Ecto neural progenitor cell (in vitro differentiated cells): ENCODE results near the gene HTR5A.

ENCODE experiments used
- DNase-seq: peaks from one replicate; pipeline ENCODE4 v3.0.0-alpha.2; 2018; ENCODE audit warnings: low spot score

Gene HTR5A

DNA sequence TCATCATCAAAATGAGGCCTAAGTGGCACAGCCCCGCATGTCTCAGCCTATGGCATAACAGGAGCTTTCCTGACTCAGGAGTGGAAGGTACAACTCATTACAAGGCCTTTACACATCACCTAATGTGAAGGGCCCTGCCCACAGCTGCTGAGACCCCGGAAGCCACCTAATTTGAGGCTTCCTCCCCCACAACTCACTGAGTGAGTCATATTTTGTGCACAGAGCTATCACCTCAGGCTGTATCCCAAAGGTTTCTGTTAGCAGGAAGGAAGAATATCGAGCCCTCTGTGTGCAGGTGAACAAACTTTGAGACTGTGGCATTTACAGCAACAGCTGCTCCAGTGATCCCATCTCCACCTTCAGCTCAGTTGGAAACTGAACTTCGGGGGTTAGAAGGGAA lies 20.6 kb downstream of the HTR5A start:
- no peak for DNase-seq

GRCh38 chr7:155093596-155093995 lies 23.5 kb downstream of the HTR5A start:
- no peak for DNase-seq

GRCh38 chr7:155094636-155095135 lies 24.6 kb downstream of the HTR5A start:
- no peak for DNase-seq

DNA sequence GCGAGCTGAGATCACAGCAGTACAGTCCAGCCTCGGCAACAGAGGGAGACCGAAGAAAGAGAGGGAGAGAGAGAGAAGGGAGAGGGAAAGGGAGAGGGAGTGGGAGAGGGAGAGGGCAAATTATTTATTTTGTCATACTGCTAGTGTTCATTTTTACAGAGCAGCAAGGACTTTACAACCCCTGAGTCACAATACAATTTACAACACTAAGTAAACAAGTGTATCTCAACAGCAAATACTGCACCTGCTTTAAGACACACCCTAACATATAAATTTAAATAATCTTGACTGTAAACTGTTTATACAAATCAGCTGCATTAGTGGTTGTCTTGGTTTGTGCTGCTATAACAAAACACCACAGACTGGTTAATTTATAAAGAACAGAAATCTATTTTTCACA lies 27.2 kb downstream of the HTR5A start:
- DNase-seq: no peak

DNA sequence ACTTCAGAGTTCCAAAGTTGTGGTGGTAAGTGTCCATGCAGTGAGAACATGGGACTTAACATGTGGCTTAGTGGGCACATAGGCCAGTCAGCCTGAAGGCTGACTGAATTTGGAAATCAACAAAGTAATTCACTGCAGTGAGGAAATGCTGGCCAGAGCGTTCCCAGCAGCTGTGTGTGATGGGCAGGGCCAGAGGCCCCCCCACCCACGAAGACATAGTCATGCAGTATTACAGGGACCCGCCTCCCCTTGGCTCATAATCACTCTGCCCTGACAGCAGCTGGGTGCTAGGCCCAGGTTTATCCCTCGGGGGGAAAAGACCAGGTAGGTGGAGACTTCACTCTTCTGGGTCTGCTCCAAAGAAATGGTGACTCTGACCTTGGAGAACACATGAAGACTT lies 33.7 kb downstream of the HTR5A start:
- DNase-seq: no peak

- no peak for DNase-seq
Measured at GRCh38 chr7:155104913-155105312, 34.8 kb downstream of the HTR5A start.

GRCh38 chr7:155106356-155106755 lies 36.2 kb downstream of the HTR5A start:
- no peak for DNase-seq

DNA sequence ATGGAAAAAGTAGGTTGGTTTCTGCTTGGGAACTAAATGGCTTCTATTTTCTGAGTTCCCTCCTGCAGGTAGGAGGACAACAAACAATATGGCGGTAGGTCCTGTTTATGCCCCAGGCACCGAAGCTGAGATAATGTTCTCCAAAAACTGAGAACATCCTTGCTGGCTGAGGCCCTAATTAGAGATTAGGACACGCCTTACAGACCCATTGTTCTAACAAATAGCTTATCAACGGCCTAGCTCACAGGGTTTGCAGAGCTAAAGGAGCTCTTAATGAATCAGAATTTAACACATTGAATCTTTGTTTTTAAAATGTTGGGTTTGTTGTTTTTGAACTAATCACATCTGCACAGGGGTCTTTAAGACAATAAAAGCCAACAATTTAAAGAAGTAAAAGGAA lies 37.0 kb downstream of the HTR5A start:
- DNase-seq: no peak

- DNase-seq: peak; percentile 58
Measured at GRCh38 chr7:155108144-155108901, 38.2 kb downstream of the HTR5A start.

- no peak for DNase-seq
Measured at GRCh38 chr7:155109121-155109520, 39.0 kb downstream of the HTR5A start.

- no peak for DNase-seq
Measured at GRCh38 chr7:155115288-155115687, 45.2 kb downstream of the HTR5A start.

GRCh38 chr7:155119801-155120382 lies 49.8 kb downstream of the HTR5A start:
- no peak for DNase-seq

- DNase-seq: no peak
Measured at GRCh38 chr7:155120460-155120859, 50.3 kb downstream of the HTR5A start.

GRCh38 chr7:155122831-155123230 lies 52.7 kb downstream of the HTR5A start:
- DNase-seq: peak; percentile 34

GRCh38 chr7:155123413-155123812 lies 53.3 kb downstream of the HTR5A start:
- DNase-seq: no peak

DNA sequence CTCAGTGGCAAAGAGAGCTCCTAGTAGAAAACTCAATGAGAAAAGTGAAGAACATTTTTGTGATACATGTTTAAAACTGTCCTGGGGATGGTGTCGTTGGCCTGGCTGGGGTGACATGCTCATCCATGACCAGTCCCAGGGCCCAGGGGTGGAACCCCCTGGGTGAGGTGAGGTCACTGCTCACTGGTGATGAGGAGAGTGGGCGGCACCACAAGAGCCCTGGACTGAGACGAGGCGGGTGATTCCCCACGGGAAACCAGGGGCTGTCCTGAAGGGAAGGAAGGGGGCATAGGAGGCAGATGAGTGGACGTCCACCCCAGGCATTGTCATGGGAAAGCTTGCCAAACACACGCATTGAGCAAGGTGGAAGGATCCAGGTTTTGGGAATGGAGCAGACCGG lies 54.6 kb downstream of the HTR5A start:
- DNase-seq: no peak

DNA sequence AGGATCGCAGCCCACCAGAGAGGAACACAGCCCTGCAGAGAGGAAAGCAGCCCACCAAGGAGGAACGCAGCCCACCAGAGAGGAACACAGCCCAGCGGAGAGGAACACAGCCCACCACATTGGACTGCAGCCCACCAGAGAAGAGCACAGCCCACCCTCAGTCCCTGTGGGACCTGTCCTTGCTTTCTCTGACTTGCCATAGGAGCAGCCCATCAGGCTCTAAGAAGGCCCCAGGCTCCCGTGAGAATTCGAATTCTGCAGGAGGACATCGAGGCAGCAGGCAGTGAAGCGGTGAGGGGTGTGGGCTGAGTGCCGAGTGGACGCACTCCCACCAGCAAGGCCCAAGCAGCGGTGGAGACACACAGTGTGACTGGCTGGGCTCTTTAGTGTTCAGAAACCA lies 59.1 kb downstream of the HTR5A start:
- DNase-seq: no peak

DNA sequence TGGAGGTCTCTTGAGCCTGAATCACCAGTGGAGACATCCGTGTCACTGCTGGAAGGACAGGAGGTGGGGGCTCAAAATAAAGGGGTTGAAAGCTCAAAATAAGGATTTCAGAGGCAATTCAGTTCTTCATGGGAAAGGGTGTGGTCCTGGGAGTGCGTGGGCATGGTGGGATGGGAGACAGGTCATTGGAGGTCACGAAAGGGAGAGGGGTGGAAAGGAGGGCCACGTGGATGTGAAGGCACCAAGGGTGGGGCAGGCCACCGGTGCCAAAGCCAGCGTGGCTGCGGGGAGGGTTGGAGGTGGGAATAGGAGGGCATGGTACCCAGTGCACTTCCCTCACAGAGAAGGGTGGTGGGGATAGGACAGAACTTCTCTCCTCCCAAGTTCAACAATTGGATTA lies 59.7 kb downstream of the HTR5A start:
- DNase-seq: no peak

DNA sequence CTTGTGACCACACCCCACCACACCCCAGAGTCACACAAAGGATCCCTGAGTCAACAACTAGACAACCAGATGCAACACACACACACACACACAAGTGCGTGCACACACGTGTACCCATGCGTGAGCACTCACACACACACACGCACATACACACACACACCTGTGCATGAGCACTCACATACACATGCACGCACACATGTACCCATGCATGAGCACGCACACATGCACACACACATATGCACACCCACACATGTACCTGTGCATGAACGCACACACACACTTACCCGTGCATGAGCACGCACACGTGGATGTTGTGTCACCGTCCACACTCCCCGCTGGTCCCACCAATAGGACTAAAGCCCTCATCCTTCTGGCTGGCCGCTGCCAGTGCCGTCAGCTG lies 60.4 kb downstream of the HTR5A start:
- no peak for DNase-seq

DNA sequence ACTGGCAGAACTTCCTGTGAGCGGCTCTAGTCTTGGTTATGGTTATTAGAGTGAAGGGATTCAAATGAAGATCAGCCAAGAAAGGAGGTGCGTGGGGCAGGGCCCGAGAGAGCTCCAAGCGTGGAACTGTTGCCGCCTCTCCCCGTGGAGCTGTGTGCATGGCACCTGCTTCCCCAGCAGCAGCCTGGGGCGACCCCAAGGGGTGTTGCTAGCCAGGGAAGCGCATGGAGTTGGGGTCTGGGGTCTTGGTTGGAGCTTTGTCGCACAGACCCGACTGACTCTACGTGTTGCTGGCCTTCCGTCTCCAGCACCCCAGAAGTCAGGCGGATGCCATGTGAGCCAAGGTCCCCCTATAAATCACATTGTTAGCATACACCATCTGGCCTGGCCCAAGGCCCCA lies 61.0 kb downstream of the HTR5A start:
- DNase-seq: no peak

DNA sequence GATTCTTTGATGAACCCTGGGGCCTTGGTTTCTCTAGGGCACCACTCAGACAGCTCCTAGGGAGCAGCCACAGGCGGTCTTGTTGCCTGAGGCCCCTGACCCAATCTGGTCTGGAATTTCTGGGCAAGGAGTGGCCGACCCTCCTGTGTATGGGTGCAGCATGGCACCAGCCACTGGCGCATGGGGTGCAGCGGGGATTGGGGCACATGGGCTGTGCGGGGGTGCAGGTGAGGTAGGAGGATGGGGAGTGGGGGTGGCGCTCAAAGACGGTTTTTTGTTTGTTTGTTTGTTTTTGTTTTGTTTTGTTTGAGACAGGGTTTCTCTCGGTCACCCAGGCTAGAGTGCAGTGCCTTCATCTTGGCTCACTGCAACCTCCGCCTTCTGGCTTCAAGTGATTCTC lies 62.3 kb downstream of the HTR5A start:
- no peak for DNase-seq

DNA sequence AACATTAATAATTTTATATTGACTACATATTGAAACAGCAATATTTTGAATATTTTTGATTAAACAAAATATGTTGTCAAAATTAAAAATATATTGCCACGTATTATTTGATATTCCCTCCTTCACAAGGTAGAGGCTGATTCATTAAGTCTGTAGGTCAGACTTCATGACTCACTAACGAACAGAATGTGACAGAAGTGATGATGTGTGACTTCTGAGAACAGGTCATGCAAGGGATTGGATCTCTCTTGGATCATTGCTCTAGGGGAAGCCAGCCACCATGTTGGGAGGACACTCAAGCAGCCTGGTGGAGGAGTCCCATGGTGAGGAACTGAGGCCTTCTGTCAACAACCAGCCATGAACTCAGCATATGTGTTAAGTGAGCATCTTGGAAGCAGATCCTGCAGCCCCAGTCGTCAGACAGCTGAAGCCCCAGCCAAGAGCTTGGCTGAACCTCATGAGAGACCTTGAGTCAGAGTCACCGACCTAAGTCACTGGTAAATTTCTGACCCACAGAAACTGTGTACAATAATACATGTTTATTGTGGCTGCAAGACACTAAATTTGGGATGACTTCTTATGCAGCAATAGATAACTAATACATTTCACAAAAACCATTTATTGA lies 66.6 kb downstream of the HTR5A start:
- no peak for DNase-seq
